ENCODE data around the gene FPR3.

FPR3 gene

DNA sequence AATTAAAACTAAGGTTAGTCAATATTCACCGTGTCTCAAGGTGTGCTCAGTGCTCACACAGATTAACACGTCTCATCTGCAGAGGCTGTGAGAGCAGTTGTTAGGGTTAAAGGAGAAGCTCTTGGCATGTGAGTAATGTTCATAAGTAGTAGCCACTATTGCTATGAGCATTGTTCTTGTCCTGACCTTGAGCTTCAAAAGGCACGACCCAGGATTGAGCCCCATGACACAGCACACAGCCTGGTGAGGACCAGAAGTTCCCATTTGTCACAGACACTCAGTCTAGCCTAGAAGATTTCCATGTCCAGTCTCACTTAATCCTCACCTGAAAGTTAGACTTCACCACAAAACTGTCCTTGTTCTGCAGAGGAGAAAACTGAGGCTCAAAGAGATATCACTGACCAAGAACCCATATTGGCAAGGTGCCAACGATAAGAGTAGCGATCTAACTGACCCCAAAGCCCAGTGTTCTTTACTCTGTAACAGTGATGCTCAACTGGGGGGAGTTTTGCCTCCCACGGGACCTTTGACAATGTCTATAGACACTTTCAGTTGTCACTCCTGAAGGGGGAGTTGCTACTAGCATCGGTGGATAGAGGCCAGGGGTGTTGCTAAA is 26.0 kb downstream of the FPR3 start:
- no peak for DNase-seq (ENCODE audit: low read depth in 1 of 2, low spot score in 1 of 2)
- H3K27ac ChIP-seq (replicated peaks): peak overlapping the region; percentile 54; the same call in 1 of the 2 replicates
- no peak for TF ChIP-seq SPI1 (IDR thresholded peaks at IDR 0.05; ENCODE audit: borderline replicate concordance, low read depth)
- TF ChIP-seq, protein P1, sequence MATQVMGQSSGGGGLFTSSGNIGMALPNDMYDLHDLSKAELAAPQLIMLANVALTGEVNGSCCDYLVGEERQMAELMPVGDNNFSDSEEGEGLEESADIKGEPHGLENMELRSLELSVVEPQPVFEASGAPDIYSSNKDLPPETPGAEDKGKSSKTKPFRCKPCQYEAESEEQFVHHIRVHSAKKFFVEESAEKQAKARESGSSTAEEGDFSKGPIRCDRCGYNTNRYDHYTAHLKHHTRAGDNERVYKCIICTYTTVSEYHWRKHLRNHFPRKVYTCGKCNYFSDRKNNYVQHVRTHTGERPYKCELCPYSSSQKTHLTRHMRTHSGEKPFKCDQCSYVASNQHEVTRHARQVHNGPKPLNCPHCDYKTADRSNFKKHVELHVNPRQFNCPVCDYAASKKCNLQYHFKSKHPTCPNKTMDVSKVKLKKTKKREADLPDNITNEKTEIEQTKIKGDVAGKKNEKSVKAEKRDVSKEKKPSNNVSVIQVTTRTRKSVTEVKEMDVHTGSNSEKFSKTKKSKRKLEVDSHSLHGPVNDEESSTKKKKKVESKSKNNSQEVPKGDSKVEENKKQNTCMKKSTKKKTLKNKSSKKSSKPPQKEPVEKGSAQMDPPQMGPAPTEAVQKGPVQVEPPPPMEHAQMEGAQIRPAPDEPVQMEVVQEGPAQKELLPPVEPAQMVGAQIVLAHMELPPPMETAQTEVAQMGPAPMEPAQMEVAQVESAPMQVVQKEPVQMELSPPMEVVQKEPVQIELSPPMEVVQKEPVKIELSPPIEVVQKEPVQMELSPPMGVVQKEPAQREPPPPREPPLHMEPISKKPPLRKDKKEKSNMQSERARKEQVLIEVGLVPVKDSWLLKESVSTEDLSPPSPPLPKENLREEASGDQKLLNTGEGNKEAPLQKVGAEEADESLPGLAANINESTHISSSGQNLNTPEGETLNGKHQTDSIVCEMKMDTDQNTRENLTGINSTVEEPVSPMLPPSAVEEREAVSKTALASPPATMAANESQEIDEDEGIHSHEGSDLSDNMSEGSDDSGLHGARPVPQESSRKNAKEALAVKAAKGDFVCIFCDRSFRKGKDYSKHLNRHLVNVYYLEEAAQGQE (IDR thresholded peaks at IDR 0.05; ENCODE audit: insufficient replicate concordance, low read depth): no peak
- TF ChIP-seq GABPA (IDR thresholded peaks at IDR 0.05; ENCODE audit: low read depth): no peak
- TF ChIP-seq CTCF (IDR thresholded peaks at IDR 0.05; ENCODE audit: insufficient read depth, low read length): no peak
- TF ChIP-seq POLR2AphosphoS5 (IDR thresholded peaks at IDR 0.05; ENCODE audit: low read depth): no peak
- H3K27me3 ChIP-seq (ENCODE audit: insufficient read depth, poor library complexity, severe bottlenecking): no peaks in the 10 kb centered on the region
- no peak overlapping the region for H3K4me3 ChIP-seq (replicated peaks; ENCODE audit: insufficient read depth, low read length)

- no peak for DNase-seq (ENCODE audit: low read depth in 1 of 2, low spot score in 1 of 2)
- H3K27me3 ChIP-seq (ENCODE audit: insufficient read depth, poor library complexity, severe bottlenecking): no peaks in the 10 kb centered on the region
- H3K4me3 ChIP-seq (replicated peaks; ENCODE audit: insufficient read depth, low read length): no peak overlapping the region
- TF ChIP-seq SPI1 (IDR thresholded peaks at IDR 0.05; ENCODE audit: borderline replicate concordance, low read depth) (no peak), POLR2AphosphoS5 (IDR thresholded peaks at IDR 0.05; ENCODE audit: low read depth) (no peak), CTCF (IDR thresholded peaks at IDR 0.05; ENCODE audit: insufficient read depth, low read length) (no peak), GABPA (IDR thresholded peaks at IDR 0.05; ENCODE audit: low read depth) (no peak)
- TF ChIP-seq, protein P1 (IDR thresholded peaks at IDR 0.05; ENCODE audit: insufficient replicate concordance, low read depth): no peak
- H3K27ac ChIP-seq (replicated peaks): peak overlapping the region; percentile 54
These were observed 26.5 kb downstream of the FPR3 start for GRCh38 chr19:51821456-51821855.

DNA sequence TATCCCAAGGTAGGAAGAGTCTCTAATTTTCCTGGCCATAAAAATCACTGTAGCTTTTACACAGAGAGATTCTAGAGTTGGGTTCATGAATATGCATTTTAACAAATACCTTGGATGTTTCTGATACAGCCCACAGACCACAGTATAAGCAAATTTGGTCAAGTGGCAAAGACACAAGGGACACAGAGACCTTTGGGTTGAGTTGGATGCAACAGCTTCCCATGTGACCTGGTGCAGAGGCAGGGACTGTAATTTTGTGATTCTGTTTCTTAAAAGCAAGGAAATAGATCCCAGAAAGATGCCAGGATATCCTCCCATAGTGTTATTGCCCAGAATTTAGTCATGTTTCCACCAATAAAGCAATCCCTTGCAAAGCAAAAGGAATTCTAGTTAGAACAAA is 27.0 kb downstream of the FPR3 start:
- no peak for DNase-seq (ENCODE audit: low read depth in 1 of 2, low spot score in 1 of 2)

More for the DNA sequence above, 27.0 kb downstream of the FPR3 start:
- Histone ChIP-seq H3K4me3 (replicated peaks; ENCODE audit: insufficient read depth, low read length) (no peak overlapping the region), H3K27me3 (ENCODE audit: insufficient read depth, poor library complexity, severe bottlenecking) (no peaks in the 10 kb centered on the region), H3K27ac (replicated peaks) (peak overlapping the region; percentile 54)
- TF ChIP-seq POLR2AphosphoS5 (IDR thresholded peaks at IDR 0.05; ENCODE audit: low read depth): no peak
- TF ChIP-seq, protein P1 (IDR thresholded peaks at IDR 0.05; ENCODE audit: insufficient replicate concordance, low read depth): no peak
- no peak for TF ChIP-seq CTCF (IDR thresholded peaks at IDR 0.05; ENCODE audit: insufficient read depth, low read length)
- TF ChIP-seq SPI1 (IDR thresholded peaks at IDR 0.05; ENCODE audit: borderline replicate concordance, low read depth): no peak
- no peak for TF ChIP-seq GABPA (IDR thresholded peaks at IDR 0.05; ENCODE audit: low read depth)
